ENCODE data around the gene EPAS1. TPM values are rescaled to one million over a fixed set of nuclear protein-coding genes. Genes with fewer than 3 reads are reported as not detected.

The EPAS1 gene
- total and polyA plus RNA-seq, 2 of the 13 experiments (the other 11 are each of a cell fraction or from before 2014, with no cell fraction given) = 47.1 to 182 TPM

DNA sequence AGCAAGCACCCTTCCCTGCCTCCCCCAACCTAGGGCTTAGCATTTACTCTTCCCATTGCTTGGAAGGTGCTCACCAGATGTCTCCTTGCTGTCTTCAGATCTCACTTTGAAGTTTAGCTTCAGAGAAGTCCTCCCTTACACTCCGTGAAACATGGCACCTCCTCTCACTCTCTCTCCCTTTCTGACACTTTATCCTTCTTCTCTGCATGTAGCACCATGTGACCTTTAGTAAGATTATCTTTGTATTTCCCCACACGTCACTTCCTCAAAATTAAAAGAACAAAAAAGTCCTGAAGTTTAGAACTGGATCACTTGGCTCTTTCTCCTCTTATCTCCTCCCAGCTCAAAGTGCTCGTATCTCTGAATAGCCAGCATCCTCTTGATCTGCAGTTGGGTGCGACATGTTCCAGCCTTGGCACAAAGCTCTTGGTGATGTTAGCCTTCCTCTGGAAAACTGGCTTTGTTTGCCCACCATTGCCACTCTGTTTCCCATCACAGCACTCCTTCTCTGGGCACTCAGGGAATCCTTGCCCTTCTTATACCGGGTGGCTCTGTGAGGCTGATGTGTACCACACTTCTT, 40.6 kb upstream of the EPAS1 start:
- no peak overlapping the region for H3K9ac ChIP-seq (ENCODE audit: insufficient read depth, low read depth, low read length)
- no peak overlapping the region for H3K4me3 ChIP-seq (replicated peaks in 1 of 3; ENCODE audit: insufficient read depth in 1 of 3, low read depth in 2 of 3, low read length in 3 of 3)
- ChIA-PET POLR2A (no interaction called here), CTCF (ENCODE audit: low intra/inter-chr PET ratio, low total read pairs) (no interaction called here)
- no peak overlapping the region for H2AFZ ChIP-seq (ENCODE audit: low read length)
- no peak overlapping the region for H3K4me2 ChIP-seq (ENCODE audit: low read depth, low read length)
- no peak for ATAC-seq
- intact Hi-C loops (cut with micrococcal nuclease; ENCODE audit: unreplicated experiment) (no loop called here), in situ Hi-C loops (cut with HindIII; ENCODE audit: extremely low pct_ligation_motif_present, low pct_unique_long_range_greater_than_20kb) (no loop called here)
- no TSS peak for BruUV-seq (replicated peaks)
- no peak for DNase-seq (ENCODE audit: low spot score)
- H3K36me3 ChIP-seq (replicated peaks in 1 of 2; ENCODE audit: control insufficient read depth in 1 of 2, insufficient read depth in 2 of 2, low read length in 2 of 2) = no peaks in the 10 kb centered on the region; a peak in 1 of 5 replicates
- H3K4me1 ChIP-seq (ENCODE audit: insufficient read depth, low read length) = peaks cover 8% of the 10 kb centered on the region; the same call in 1 of the 2 replicates
- H3K79me2 ChIP-seq (ENCODE audit: insufficient read depth, low read length) = no peaks in the 10 kb centered on the region
- no peaks in the 10 kb centered on the region for H3K9me3 ChIP-seq (ENCODE audit: low read length)
- no peaks in the 10 kb centered on the region for H4K20me1 ChIP-seq (ENCODE audit: insufficient read depth, low read length)
- 21% methylated on average over 5 of the region's 5 CpGs for WGBS (ENCODE audit: low lambda C conversion rate)
- peaks cover 2 to 46% of the 10 kb centered on the region in 2 experiments; a peak in 4 of 5 replicates for H3K27me3 ChIP-seq (ENCODE audit: control insufficient read depth in 1 of 2, insufficient read depth in 2 of 2, low read length in 2 of 2)
- no peak for FAIRE-seq
- no peak overlapping the region for H3K27ac ChIP-seq (ENCODE audit: extremely low read length, insufficient read depth, low read length)
- TF ChIP-seq, protein P1, sequence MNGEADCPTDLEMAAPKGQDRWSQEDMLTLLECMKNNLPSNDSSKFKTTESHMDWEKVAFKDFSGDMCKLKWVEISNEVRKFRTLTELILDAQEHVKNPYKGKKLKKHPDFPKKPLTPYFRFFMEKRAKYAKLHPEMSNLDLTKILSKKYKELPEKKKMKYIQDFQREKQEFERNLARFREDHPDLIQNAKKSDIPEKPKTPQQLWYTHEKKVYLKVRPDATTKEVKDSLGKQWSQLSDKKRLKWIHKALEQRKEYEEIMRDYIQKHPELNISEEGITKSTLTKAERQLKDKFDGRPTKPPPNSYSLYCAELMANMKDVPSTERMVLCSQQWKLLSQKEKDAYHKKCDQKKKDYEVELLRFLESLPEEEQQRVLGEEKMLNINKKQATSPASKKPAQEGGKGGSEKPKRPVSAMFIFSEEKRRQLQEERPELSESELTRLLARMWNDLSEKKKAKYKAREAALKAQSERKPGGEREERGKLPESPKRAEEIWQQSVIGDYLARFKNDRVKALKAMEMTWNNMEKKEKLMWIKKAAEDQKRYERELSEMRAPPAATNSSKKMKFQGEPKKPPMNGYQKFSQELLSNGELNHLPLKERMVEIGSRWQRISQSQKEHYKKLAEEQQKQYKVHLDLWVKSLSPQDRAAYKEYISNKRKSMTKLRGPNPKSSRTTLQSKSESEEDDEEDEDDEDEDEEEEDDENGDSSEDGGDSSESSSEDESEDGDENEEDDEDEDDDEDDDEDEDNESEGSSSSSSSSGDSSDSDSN (CRISPR knock-in tag; IDR thresholded peaks at IDR 0.05) = no peak
- TF ChIP-seq YEATS2 (CRISPR knock-in tag; IDR thresholded peaks at IDR 0.05; ENCODE audit: borderline replicate concordance) = no peak
- no peak for TF ChIP-seq NFATC3 (CRISPR knock-in tag; IDR thresholded peaks at IDR 0.05)
- no peak for TF ChIP-seq ZSCAN9 (CRISPR knock-in tag; IDR thresholded peaks at IDR 0.05; ENCODE audit: borderline replicate concordance)
- no peak for TF ChIP-seq SIX1 (CRISPR knock-in tag; IDR thresholded peaks at IDR 0.05; ENCODE audit: borderline replicate concordance)
- no peak for TF ChIP-seq ZNF589 (CRISPR knock-in tag; conservative IDR thresholded peaks at IDR 0.05)
- TF ChIP-seq TAF15 (IDR thresholded peaks at IDR 0.05; ENCODE audit: low read depth, low read length, poor library complexity, severe bottlenecking) = no peak
- no peak for TF ChIP-seq ZNF607 (CRISPR knock-in tag; IDR thresholded peaks at IDR 0.05; ENCODE audit: borderline replicate concordance)
- TF ChIP-seq HHEX (CRISPR knock-in tag; IDR thresholded peaks at IDR 0.05) = no peak
- TF ChIP-seq, protein P2, sequence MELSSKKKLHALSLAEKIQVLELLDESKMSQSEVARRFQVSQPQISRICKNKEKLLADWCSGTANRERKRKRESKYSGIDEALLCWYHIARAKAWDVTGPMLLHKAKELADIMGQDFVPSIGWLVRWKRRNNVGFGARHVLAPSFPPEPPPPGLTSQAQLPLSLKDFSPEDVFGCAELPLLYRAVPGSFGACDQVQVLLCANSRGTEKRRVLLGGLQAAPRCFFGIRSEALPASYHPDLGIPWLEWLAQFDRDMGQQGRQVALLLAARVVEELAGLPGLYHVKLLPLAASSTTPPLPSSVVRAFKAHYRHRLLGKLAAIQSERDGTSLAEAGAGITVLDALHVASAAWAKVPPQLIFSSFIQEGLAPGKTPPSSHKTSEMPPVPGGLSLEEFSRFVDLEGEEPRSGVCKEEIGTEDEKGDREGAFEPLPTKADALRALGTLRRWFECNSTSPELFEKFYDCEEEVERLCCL (CRISPR knock-in tag; IDR thresholded peaks at IDR 0.05; ENCODE audit: borderline replicate concordance) = no peak
- no peak for TF ChIP-seq RFXANK (CRISPR knock-in tag; IDR thresholded peaks at IDR 0.05)
- no peak for TF ChIP-seq MTF1 (CRISPR knock-in tag; IDR thresholded peaks at IDR 0.05)
- TF ChIP-seq HOXA3 (CRISPR knock-in tag; IDR thresholded peaks at IDR 0.05) = no peak
- no peak for TF ChIP-seq ZNF556 (CRISPR knock-in tag; IDR thresholded peaks at IDR 0.05; ENCODE audit: borderline replicate concordance)
- TF ChIP-seq SNRNP70 (IDR thresholded peaks at IDR 0.05; ENCODE audit: low read depth, low read length) = no peak
- no peak for TF ChIP-seq ZNF510 (CRISPR knock-in tag; IDR thresholded peaks at IDR 0.05; ENCODE audit: low read depth)
- TF ChIP-seq, protein P3, sequence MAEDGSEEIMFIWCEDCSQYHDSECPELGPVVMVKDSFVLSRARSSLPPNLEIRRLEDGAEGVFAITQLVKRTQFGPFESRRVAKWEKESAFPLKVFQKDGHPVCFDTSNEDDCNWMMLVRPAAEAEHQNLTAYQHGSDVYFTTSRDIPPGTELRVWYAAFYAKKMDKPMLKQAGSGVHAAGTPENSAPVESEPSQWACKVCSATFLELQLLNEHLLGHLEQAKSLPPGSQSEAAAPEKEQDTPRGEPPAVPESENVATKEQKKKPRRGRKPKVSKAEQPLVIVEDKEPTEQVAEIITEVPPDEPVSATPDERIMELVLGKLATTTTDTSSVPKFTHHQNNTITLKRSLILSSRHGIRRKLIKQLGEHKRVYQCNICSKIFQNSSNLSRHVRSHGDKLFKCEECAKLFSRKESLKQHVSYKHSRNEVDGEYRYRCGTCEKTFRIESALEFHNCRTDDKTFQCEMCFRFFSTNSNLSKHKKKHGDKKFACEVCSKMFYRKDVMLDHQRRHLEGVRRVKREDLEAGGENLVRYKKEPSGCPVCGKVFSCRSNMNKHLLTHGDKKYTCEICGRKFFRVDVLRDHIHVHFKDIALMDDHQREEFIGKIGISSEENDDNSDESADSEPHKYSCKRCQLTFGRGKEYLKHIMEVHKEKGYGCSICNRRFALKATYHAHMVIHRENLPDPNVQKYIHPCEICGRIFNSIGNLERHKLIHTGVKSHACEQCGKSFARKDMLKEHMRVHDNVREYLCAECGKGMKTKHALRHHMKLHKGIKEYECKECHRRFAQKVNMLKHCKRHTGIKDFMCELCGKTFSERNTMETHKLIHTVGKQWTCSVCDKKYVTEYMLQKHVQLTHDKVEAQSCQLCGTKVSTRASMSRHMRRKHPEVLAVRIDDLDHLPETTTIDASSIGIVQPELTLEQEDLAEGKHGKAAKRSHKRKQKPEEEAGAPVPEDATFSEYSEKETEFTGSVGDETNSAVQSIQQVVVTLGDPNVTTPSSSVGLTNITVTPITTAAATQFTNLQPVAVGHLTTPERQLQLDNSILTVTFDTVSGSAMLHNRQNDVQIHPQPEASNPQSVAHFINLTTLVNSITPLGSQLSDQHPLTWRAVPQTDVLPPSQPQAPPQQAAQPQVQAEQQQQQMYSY (CRISPR knock-in tag; IDR thresholded peaks at IDR 0.05) = no peak
